HG03521 (cell line): ENCODE measurements around the gene ATAD3A.

ENCODE experiments used
- ATAC-seq: cut with Tn5 transposase; IDR thresholded peaks from one replicate; pipeline ENCODE4 v1.9.1; 2021; ENCODE audit warnings: mild to moderate bottlenecking, moderate library complexity; ENCODE audit not compliant: unreplicated experiment

The ATAD3A gene

GRCh38 chr1:1577367-1578011 is 65.5 kb downstream of the ATAD3A start:
- no peak for ATAC-seq

DNA sequence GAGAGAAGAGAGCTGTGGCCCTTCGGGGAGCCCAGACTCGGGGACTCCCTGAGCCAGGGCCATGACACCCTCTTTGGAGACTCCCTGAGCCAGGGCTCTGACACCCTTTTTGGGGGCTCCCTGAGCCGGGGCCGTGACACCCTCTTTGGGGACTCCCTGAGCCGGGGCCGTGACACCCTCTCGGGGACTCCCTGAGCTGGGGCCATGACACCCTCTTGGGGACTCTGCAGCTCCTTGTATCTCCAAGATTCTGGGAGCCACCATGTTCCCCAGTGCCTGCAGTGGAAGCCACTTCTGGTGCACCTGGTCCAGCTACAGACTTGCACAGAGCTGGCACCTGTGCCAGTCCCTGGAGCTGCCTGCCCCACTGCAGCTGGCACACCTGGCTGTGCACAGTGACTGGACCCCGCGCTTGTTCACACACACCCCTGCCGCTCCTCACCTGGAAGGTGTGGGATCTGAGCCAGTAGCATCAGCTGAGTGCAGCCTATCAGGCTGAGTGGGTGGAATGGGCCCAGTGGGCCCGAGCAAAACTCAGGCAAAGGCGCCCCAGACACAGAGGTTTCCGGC is 66.5 kb downstream of the ATAD3A start:
- ATAC-seq = no peak

- no peak for ATAC-seq
Observed at GRCh38 chr1:1582585-1583346, 70.8 kb downstream of the ATAD3A start.

DNA sequence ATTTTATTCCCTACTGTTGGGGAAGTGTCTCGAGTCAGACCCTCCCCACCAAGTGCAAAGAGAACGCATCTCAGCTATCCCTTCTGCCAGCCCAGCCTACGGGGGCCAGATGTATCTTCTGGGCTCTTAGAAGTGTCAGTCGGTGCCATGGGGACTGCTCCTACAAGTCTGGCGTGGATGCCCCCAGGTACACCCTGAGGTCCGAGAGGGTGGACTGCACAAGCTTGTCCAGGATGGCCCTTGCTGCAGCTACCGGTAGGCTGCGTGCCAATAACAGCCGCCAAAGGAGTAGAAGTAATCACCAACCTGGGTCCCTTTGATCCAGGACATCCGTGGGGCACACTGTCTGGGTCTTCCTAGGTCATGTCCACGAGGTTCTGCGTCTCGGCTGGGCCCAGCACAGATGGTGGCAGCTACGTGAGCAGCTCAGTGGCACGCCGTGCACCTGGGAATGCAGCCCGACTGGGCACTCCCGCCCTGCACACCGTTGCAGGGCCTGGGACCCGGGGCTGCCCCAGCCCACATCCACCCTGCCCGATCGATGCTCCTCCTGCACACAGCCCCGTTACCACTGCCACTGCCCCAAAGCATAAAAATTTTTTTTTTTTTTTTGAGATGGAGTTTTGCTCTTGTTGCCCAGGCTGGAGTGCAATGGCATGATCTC is 71.5 kb downstream of the ATAD3A start:
- no peak for ATAC-seq
